Mucosa of stomach (tissue), 1 donor: ENCODE results near the gene GALNT2.

Experiments used
- H3K27me3 ChIP-seq: one replicate; pipeline ENCODE4 v1.7.0; 2013; ENCODE audit warnings: mild to moderate bottlenecking, low read length; ENCODE audit not compliant: control insufficient read depth, insufficient read depth
- H3K36me3 ChIP-seq: one replicate; pipeline ENCODE4 v1.7.0; 2013; ENCODE audit warnings: low read length; ENCODE audit not compliant: control insufficient read depth, insufficient read depth
- H3K4me1 ChIP-seq: one replicate; pipeline ENCODE4 v1.7.0; 2013; ENCODE audit warnings: mild to moderate bottlenecking, low read length; ENCODE audit not compliant: control insufficient read depth, insufficient read depth
- H3K4me3 ChIP-seq: one replicate; pipeline ENCODE4 v1.7.0; 2013; ENCODE audit warnings: low read length
- H3K9ac ChIP-seq: one replicate; pipeline ENCODE4 v1.7.0; 2013; ENCODE audit warnings: mild to moderate bottlenecking, low read length, moderate library complexity
- H3K9me3 ChIP-seq: one replicate; pipeline ENCODE4 v1.7.0; 2013; ENCODE audit warnings: mild to moderate bottlenecking, low read length, moderate library complexity; ENCODE audit not compliant: control insufficient read depth
- donor health status: Pancreatic carcinoma.

Gene GALNT2

DNA sequence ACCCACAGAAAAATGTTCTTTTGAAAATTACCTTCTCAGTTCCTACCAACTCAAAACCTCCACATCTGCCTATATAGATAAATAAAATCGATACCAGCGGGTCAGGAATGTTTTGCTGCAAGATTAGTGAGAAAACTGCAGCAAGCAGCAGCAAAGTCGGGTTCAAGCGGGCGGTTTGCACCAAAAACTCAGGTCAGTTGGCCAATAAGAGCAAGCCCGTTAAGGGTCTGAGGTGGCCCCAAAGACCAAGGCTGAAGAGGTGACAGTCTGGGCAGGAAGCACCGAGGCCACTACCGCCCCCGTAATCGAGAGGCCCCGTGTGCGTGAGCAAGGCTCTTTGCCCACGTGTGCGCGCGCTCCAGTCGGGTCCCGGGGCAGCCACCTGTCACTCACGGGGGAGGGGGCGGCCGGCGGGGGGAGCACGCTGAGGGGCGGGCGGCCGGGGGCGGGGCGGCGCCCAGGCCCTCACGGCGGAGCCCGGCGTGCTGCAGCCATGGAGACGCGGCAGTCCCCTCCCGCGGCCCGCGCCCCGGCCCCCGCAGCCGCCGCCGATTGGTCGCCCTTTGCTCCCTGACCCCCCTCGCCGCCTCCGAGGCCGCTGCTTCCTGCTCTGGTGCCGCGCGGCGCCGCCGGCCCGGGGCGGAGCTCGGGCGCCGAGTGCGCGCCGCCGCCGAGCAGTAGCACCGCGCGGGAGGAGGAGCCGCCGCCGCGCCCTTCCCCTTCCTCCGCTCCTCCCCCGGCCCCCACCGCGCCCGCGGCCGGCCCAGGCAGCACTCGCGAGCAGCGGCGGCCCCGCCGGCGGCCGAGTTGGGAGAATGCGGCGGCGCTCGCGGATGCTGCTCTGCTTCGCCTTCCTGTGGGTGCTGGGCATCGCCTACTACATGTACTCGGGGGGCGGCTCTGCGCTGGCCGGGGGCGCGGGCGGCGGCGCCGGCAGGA is at the start of gene GALNT2:
GALNT2 (plus strand) TSS at position 773 of the 939 bp plus-strand sequence; CDS start at position 816, 43 bp downstream.
- Histone ChIP-seq H3K9ac (peak within 1 kb of the TSS; percentile 75), H3K4me1 (peaks cover 11% of the 10 kb centered on the region), H3K27me3 (no peaks in the 10 kb centered on the region), H3K9me3 (no peaks in the 10 kb centered on the region), H3K4me3 (peak within 1 kb of the TSS; percentile 52), H3K36me3 (no peaks in the 10 kb centered on the region)

DNA sequence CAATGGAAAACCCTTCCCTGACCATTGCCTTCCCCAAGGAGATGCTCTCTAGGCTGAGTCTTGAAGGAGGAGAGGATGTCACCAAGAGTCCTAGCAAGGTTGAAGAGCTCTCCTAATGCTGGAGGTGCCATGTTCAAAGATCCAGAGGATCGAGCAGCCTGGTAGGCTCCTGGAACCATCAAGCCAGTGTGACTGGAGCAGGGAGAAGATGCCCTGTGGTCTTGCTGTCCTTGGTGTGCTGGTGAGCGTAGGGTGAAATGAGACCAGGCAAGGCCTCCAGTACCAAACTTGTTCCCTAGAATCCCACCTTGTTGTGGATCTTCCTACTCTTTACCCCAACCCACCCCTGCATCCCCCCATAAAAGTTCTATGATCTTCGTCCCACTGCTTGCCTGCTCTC is 46.6 kb upstream of the GALNT2 start:
- Histone ChIP-seq H3K36me3 (no peaks in the 10 kb centered on the region), H3K4me3 (no peak overlapping the region), H3K27me3 (no peaks in the 10 kb centered on the region), H3K4me1 (no peaks in the 10 kb centered on the region), H3K9me3 (no peaks in the 10 kb centered on the region), H3K9ac (no peak overlapping the region)

DNA sequence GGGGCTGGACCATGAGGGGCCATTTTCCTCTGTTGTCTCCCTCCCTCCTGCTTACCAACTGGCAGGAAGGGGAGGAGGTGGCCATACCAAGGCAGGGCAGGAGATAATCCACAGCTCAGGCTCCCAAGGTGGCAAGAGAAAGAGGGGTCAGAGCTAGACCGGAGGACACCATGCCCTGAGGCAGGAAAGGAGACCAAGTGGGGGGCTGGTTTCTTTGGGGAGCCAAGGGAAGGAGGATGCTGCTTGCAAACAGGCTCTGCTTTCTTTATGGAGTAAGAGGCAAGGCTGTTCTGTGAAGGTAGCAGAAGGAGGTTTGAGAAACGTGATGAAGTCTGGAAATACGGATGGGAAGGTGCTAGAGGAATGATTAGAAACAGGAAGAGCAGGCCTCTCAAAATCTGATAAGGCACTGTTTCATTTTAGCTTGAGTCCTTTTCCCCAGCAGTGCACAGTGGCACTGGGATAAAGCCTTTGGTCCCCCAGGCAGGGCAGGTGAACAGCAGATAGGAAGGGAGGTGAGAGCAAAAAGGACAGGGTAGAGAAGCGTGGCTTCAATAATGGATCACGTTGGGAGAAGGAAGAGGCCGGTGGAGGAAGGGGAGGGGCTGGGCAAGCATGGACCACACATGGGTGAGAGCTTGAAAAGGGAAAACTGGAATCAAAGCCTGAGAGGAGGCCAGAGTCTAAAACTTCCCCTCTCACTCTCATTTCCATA is 44.2 kb upstream of the GALNT2 start:
- no peaks in the 10 kb centered on the region for H3K36me3 ChIP-seq
- H3K4me3 ChIP-seq: no peak overlapping the region
- no peaks in the 10 kb centered on the region for H3K4me1 ChIP-seq
- H3K9ac ChIP-seq: no peak overlapping the region
- H3K27me3 ChIP-seq: no peaks in the 10 kb centered on the region
- no peaks in the 10 kb centered on the region for H3K9me3 ChIP-seq

DNA sequence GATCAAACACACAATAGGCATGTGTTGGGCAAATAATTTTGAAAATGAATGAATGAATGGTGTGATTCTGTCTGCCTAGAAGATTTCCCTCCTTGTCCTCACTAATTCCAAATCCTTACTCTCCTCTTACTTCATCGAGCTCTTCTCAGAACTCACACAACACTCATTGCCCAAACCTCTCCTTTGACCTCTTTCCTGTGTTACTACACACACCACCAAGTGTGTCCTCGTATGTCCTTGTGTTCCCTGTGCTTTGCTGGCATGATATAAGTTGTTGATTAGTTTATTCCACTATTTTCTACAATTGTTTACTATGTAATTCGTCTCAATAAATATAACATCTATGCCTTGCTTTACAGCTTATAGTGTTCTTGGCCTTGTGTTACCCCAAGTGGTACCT is 41.4 kb upstream of the GALNT2 start:
- Histone ChIP-seq H3K27me3 (no peaks in the 10 kb centered on the region), H3K9me3 (no peaks in the 10 kb centered on the region), H3K9ac (no peak overlapping the region), H3K4me1 (no peaks in the 10 kb centered on the region), H3K36me3 (no peaks in the 10 kb centered on the region), H3K4me3 (no peak overlapping the region)

DNA sequence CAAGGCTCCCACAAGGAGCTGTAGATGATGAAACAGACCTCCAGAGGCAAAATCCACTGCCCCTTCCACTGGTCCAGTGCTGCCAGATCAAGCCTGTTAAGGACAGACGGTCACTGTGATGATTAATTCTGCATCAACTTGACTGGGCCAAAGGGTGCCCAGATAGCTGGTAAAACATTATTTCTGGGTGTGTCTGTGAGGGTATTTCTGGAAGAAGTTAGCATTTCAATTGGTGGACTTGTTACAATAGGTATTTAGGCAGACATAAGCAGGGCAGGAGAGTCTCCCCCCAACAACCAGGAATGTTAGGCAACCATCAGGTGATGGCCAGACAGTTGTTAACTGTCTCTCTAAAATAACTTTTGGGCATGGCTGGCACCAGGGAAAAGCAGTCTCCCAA is 40.9 kb upstream of the GALNT2 start:
- H3K9me3 ChIP-seq: no peaks in the 10 kb centered on the region
- H3K4me1 ChIP-seq: no peaks in the 10 kb centered on the region
- no peaks in the 10 kb centered on the region for H3K27me3 ChIP-seq
- no peak overlapping the region for H3K9ac ChIP-seq
- no peak overlapping the region for H3K4me3 ChIP-seq
- H3K36me3 ChIP-seq: no peaks in the 10 kb centered on the region

DNA sequence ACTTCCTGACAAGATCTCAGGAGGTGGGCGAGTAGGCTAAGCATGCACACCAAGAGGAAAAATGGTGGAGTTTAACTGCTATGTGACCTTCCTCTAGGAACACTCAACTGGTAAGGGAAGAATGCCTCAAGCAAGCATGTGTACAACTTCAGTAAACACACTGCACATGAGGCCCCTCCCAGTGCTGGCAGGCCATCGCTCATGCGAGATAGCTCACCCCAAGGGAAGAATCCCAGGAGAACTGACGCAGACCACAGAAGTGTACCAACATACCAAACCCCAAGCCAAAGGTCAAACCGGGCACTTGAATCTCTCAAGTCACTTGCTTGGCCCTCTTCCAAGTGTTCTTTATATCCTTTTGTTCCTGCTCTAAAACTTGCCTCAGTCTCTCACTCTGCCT is 40.5 kb upstream of the GALNT2 start:
- Histone ChIP-seq H3K9me3 (no peaks in the 10 kb centered on the region), H3K36me3 (no peaks in the 10 kb centered on the region), H3K9ac (no peak overlapping the region), H3K27me3 (no peaks in the 10 kb centered on the region), H3K4me1 (no peaks in the 10 kb centered on the region), H3K4me3 (no peak overlapping the region)

DNA sequence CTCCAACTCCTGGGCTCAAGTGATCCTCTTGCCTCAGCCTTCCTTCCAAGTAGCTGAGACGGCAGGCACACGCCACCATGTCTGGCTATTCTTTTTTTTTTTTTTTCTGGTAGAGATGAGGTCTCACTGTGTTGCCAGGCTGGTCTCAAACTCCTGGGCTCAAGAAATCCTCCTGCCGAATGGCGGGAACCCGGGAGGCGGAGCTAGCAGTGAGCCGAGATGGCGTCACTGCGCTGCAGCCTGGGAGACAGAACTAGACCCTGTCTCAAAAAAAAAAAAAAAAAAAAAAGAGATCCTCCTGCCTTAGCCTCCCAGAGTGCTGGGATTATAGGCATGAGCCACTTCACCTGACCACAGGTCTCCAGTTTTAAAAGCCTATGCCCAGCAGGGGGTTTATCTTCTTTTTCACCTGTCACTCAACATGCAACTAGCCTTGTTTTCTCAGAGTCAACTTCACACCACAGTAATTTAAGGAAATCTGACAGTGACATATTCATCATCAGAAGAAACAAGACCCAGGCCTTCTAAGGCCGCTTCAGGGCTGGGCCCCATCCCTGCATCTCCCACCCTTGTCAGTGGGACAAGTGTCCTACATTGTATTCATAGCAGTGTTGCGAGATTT is 38.3 kb upstream of the GALNT2 start:
- H3K9me3 ChIP-seq: no peaks in the 10 kb centered on the region
- no peak overlapping the region for H3K9ac ChIP-seq
- no peaks in the 10 kb centered on the region for H3K27me3 ChIP-seq
- no peaks in the 10 kb centered on the region for H3K36me3 ChIP-seq
- H3K4me1 ChIP-seq: no peaks in the 10 kb centered on the region
- H3K4me3 ChIP-seq: no peak overlapping the region

DNA sequence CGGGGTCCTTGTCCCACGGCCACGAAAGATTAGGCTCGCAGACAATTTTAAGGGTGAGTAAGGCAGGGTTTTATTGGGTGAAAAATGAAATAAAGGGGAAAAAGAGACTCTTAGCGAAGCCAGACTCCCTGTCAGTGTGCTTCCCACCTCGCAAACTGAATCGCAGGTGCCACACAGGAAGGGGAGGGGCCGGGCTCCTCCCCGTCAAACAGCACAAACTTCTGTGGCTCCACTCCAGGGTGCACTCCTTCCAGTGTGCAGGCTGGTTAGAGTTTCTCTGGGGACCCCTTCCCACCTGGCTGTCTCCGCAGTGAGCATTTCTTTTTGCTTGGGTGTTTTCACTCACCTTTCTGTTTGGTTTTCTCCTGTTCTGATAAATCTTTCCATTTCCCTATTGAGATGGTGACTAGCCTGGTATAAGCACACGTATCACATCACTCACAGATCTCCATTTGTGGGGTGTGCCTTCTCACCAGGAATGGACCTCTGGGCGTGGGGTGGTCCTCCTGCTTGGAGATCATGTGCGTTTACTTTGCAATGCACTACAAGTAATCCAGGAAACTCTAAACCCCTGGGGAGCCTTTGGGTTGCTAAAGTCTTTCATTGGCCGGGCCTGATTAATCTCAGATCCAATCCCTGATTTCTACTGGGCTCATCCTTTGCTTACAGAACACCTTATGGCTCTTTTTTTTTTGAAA is 37.6 kb upstream of the GALNT2 start:
- Histone ChIP-seq H3K27me3 (no peaks in the 10 kb centered on the region), H3K9ac (no peak overlapping the region), H3K36me3 (no peaks in the 10 kb centered on the region), H3K4me3 (no peak overlapping the region), H3K9me3 (no peaks in the 10 kb centered on the region), H3K4me1 (no peaks in the 10 kb centered on the region)

DNA sequence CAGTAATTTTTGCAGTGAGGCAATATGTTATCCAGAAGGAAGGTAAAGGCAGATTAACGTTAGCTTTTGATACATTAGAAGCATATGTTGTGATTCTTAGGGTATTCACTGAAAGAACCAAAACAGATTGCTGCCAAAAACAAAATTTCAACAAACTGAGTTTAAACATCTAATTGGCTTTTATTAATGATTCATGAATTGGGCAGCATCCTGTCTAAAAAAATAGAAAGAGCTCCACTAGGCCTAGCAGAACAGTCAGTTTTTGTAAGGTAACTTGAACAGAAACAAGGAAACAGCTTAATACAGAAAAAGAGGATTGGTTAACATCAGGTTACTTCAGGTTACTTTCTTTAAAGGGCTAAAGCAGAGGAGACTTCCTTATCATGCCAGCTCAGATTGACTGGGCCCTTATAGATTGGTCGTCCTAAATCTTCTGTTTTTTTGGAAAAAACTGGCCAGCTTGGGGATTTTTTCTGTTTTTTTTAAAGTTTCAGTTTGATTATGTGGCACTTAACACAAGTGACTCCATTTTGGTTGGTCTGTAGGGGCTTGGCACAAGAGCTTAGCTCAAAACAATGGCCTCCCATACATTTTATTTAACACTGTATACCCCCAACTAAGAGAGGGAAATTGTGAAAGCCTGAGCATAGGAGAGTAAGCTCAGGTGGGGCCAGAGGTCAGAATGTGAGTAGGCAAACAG is 36.8 kb upstream of the GALNT2 start:
- no peaks in the 10 kb centered on the region for H3K9me3 ChIP-seq
- no peak overlapping the region for H3K9ac ChIP-seq
- H3K4me1 ChIP-seq: no peaks in the 10 kb centered on the region
- no peaks in the 10 kb centered on the region for H3K27me3 ChIP-seq
- no peaks in the 10 kb centered on the region for H3K36me3 ChIP-seq
- no peak overlapping the region for H3K4me3 ChIP-seq

DNA sequence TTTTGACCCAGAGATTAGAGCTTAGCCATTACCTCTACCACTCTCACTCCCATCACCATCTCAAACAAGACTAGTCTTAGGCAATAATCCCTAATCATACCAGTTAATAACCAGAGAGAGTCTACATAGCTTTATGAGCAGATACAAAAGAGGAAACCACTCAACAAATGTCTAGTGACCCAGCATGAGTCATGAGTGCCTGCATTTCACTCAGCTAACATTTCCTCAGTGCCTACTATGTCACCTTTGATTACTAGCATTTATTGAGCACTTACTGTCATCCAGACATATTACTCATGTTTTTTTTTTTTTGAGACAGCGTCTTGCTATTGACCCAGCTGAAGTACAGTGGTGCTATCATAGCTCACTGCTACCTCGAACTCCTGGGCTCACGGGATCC is 35.9 kb upstream of the GALNT2 start:
- Histone ChIP-seq H3K36me3 (no peaks in the 10 kb centered on the region), H3K4me3 (no peak overlapping the region), H3K4me1 (no peaks in the 10 kb centered on the region), H3K9me3 (no peaks in the 10 kb centered on the region), H3K27me3 (no peaks in the 10 kb centered on the region), H3K9ac (no peak overlapping the region)

DNA sequence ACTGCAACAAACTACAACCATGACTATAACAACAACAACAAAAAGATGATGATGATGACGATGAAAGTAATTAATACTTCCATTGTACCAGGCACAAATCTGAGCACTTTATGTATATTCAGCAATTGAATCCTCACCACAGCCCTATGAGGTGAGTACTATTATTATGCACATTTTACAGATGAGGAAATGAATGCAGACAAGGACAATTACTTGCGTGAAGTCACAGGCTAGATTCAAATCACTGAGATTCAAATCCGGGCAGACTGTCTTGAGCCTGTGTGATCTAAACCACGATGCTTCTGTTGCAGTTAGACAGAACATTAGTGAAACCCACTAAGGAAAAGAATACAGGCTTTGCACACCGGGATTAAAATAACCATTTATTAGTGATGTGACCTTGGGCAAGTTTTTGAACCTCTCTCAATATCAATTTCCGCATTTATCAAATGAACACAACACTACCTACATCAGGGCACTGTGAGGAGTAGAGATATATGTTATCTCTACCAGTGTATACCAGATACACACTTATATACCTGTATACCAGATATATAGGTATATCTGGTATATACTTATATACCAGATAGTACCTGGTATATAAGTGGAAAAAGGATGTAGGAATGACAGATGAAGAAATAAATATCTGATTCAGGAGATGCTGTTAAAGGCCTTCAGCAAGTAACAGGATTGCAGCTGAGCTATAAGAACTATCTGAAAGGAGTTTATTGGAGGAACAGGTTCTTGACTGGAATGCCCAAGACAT is 34.3 kb upstream of the GALNT2 start:
- Histone ChIP-seq H3K4me3 (no peak overlapping the region), H3K4me1 (no peaks in the 10 kb centered on the region), H3K27me3 (no peaks in the 10 kb centered on the region), H3K36me3 (no peaks in the 10 kb centered on the region), H3K9me3 (no peaks in the 10 kb centered on the region), H3K9ac (no peak overlapping the region)
